ENCODE results near the gene NDUFS5. TPM values are rescaled to one million over a fixed set of nuclear protein-coding genes. Genes with fewer than 3 reads are reported as not detected.
"Not testable (repeated sequence)": the region's sequence is repeated elsewhere in the genome, so short reads cannot be mapped to it uniquely, and the experiment has no call there.

The NDUFS5 gene
- polyA plus RNA-seq, 1 donor from 2014 or later, result 312 TPM

DNA sequence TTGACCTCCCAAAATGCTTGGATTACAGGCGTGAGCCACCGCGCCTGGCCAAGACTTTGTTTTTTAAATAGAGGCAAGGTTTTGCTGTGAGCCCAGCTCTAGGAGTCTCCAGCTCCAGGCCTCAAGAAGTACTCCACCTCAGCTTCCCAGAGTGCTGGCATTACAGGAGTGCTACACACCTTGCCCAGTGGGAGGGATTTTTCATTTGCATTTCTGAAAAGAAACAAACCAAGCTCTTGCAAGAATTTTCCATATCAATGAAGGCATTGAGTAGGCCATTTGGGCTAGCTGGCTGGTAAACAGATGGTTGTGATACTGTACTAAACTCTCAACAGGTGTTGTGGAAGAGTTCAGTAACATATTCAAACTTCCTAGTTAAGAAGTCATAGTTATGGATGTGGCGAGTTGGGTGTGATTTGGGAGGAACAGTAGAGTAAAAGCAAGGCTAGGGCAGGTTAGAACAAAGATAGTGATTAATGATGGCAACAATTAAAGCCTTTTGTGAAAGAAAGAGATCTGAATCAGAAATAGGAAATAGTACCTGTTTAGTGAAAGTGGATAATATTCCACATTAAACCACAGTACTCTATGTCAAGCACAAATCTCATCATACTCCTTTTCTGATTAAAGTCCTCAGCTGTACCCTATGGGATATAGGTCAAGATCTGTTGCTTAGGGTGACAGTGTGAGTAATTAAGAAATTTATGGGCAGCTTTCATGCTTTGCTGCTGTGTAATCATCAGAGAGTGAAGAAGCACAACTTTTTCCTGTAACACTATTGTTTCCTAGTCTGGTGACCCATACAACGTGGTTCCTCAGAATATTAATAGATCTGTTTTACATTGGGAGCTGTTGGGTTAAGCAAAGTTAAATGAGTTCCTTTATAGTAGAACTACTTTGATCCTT, 24.4 kb upstream of the NDUFS5 start:
- Mint-ChIP-seq H3K36me3 (no peaks in the 10 kb centered on the region), H3K27me3 (no peaks in the 10 kb centered on the region), H3K9me3 (no peaks in the 10 kb centered on the region), H3K4me1 (peaks cover 5 to 18% (median 7%) of the 10 kb centered on the region in 3 donors), H3K4me3 (no peak overlapping the region), H3K27ac (peak overlapping the region in 1 of 3 donors; percentile 17)

GRCh38 chr1:39003281-39003680, 22.9 kb upstream of the NDUFS5 start:
- Mint-ChIP-seq H3K4me1 (peaks cover 0 to 5% (median 5%) of the 10 kb centered on the region in 3 donors), H3K4me3 (no peak overlapping the region), H3K27ac (peak overlapping the region in 2 of 3 donors; percentile 4 to 71), H3K27me3 (no peaks in the 10 kb centered on the region), H3K36me3 (no peaks in the 10 kb centered on the region), H3K9me3 (no peaks in the 10 kb centered on the region)

DNA sequence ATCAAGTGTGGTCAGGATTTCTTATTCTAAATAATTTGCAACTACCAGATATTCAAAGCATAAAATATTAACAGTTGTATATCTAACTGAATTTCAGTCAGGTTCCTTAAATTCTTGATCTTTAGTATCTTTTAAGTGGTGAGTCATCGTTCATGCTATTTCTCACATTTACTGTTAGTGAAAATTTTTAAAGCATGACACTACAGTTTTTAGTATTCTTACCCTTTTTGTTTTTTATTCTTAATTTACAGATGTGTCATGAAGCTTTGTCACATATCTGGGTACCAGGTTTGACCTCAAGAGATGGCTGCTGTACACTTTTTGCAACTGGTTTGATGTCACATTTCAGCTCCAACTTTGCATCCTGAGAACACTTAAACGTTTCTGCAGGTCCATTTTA, 22.4 kb upstream of the NDUFS5 start:
- Mint-ChIP-seq H3K4me1 (peaks cover 0 to 5% (median 5%) of the 10 kb centered on the region in 3 donors), H3K4me3 (peak overlapping the region in 1 of 4 donors; percentile 37), H3K27ac (no peak overlapping the region), H3K9me3 (no peaks in the 10 kb centered on the region), H3K27me3 (no peaks in the 10 kb centered on the region), H3K36me3 (no peaks in the 10 kb centered on the region)

- Mint-ChIP-seq H3K36me3 (peaks cover 1% of the 10 kb centered on the region), H3K9me3 (no peaks in the 10 kb centered on the region), H3K27ac (no peak overlapping the region), H3K4me3 (no peak overlapping the region), H3K27me3 (no peaks in the 10 kb centered on the region), H3K4me1 (peaks cover 0 to 2% (median 0%) of the 10 kb centered on the region in 3 donors)
Observed at GRCh38 chr1:39006287-39006686, 19.9 kb upstream of the NDUFS5 start.

DNA sequence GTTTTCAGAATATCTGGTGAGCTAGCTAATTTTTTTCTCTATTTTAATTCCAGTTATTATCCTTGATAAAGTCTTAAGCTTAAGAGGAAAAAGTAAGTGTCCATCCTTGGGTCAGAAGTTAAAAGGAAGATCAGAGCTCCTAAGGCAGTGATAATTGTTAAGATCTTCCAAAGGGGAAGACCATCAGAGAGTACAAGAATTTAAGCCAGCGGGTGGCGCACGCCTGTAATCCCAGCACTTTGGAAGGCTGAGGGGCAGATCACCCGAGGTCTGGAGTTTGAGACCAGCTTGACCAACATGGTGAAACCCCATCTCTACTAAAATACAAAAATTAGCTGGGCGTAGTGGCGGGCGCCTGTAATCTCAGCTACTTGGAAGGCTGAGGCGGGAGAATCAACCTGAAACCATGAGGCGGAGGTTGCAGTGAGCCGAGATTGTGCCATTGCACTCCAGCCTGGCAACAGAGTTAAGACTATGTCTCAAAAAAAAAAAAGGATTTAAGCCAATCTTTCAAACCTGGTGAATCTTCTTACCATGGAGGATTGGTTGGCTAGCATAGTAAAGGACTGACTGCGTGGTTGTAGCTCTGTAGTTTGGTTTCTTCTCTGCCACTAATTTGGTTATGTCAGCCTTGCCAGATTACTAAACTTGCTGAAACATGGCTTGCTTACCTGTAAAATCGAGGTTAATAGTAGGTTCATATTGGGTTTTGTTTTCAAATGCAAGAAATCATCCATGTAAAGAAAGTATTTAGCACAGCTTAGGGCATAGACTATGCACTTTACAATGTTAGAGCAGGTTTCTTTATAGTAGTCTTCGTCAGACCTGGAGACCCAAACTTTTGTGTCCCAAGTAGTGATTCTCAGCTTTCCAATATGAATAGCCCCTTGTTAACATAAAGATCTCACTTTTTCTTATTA, 19.2 kb upstream of the NDUFS5 start:
- H3K9me3 Mint-ChIP-seq, result no peaks in the 10 kb centered on the region
- peaks cover 3% of the 10 kb centered on the region for H3K36me3 Mint-ChIP-seq
- no peak overlapping the region for H3K27ac Mint-ChIP-seq
- no peaks in the 10 kb centered on the region for H3K27me3 Mint-ChIP-seq
- H3K4me1 Mint-ChIP-seq, result peaks cover 0 to 2% (median 0%) of the 10 kb centered on the region in 3 donors
- H3K4me3 Mint-ChIP-seq, result no peak overlapping the region

- Mint-ChIP-seq H3K36me3 (peaks cover 12% of the 10 kb centered on the region), H3K27ac (peak overlapping the region in 1 of 3 donors; percentile 8)
- H3K4me1 Mint-ChIP-seq, H3K4me3 Mint-ChIP-seq, H3K9me3 Mint-ChIP-seq, H3K27me3 Mint-ChIP-seq: not testable (repeated sequence)
Observed at GRCh38 chr1:39014956-39015355, 11.2 kb upstream of the NDUFS5 start.

DNA sequence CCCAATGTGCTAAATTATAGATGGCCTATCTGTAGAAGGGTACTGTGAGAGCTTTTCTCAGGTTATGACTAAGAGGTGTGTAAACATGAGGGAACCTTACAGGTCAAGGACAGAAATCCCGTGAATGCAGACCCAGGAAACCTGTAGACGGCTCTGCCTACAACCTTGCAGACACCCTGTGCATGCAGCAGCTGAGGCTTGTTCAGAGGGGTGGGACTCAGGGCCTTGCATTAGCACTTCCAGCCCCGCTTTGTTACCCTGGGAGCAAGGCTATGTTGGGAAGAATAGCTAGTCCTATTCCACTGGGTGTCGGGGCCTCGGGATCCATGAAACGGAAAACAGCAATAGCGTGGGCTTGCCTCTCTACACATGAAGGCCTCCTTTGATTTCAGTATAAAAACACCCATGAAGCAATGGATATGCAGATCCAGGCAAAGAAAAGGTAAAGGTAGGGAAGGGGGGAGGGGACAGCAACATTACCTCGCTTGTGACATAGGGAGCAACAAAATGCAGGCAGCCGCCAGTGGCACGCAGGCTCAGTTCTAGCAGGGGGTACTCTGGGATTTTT, 9.5 kb upstream of the NDUFS5 start:
- H3K27ac Mint-ChIP-seq, result no peak overlapping the region
- no peak overlapping the region for H3K4me3 Mint-ChIP-seq
- H3K9me3 Mint-ChIP-seq, result no peaks in the 10 kb centered on the region
- peaks cover 12% of the 10 kb centered on the region for H3K36me3 Mint-ChIP-seq
- peaks cover 0 to 2% (median 0%) of the 10 kb centered on the region in 3 donors for H3K4me1 Mint-ChIP-seq
- no peaks in the 10 kb centered on the region for H3K27me3 Mint-ChIP-seq

DNA sequence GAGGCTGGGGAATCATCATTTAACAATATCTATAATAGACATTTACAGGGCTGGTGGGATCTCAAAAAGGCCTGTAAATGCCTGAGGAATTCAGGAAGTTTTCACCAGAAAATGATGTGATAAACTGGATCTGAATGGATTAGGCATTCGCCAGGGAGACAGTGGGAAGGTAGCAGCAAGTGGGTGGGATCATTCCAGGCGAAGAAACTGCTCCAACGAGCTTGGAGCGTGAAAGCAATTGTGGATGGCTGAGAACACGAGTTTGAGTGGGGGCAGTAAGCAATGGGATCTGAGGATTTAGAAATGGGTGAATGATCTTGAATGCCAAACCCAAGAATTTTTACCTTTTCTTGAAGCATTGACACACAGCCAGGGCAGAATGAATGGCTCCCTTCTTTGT, 8.9 kb upstream of the NDUFS5 start:
- Mint-ChIP-seq H3K4me1 (peaks cover 0 to 2% (median 0%) of the 10 kb centered on the region in 3 donors), H3K27me3 (no peaks in the 10 kb centered on the region), H3K9me3 (no peaks in the 10 kb centered on the region), H3K27ac (no peak overlapping the region), H3K4me3 (no peak overlapping the region), H3K36me3 (peaks cover 7% of the 10 kb centered on the region)

DNA sequence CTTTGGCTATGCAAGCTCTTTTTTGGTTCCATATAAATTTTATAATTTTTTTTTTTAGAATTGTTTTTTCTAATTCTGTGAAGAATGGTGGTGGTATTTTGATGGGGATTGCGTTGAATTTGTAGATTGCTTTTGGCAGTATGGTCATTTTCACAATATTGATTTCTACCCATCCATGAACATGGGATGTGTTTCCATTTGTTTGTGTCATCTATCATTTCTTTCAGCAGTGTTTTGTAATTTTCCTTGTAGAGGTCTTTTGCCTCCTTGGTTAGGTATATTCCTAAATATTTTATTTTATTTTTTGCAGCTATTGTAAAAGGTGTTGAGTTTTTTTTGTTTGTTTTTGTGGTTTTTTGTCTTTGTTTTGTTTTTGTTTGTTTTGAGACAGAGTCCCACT, 5.7 kb upstream of the NDUFS5 start:
- H3K4me3 Mint-ChIP-seq, H3K27ac Mint-ChIP-seq, H3K9me3 Mint-ChIP-seq, H3K27me3 Mint-ChIP-seq, H3K4me1 Mint-ChIP-seq, H3K36me3 Mint-ChIP-seq: not testable (repeated sequence)

DNA sequence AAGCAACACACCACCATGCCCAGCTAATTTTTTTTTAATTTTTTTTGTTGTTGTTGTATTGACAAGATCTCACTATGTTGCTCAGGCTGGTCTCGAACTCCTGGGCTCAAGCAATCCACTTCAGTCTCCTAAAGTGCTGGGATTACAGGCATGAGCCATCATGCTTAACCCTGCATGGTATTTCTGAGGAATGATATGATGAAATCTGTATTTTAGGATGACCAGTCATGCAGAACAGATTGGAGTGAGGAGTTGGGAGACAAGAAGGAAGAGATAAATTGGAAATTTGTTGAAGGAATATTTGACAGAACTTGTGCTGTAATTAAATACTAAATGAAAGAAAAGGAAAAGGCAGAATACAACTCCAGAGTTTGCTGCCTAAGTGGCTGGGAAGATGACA, 4.7 kb upstream of the NDUFS5 start:
- Mint-ChIP-seq H3K27me3 (no peaks in the 10 kb centered on the region), H3K36me3 (no peaks in the 10 kb centered on the region), H3K27ac (peak overlapping the region in 1 of 3 donors; percentile 32), H3K4me1 (peaks cover 5 to 6% (median 6%) of the 10 kb centered on the region in 3 donors), H3K9me3 (no peaks in the 10 kb centered on the region), H3K4me3 (peak overlapping the region in 1 of 4 donors; percentile 75)

DNA sequence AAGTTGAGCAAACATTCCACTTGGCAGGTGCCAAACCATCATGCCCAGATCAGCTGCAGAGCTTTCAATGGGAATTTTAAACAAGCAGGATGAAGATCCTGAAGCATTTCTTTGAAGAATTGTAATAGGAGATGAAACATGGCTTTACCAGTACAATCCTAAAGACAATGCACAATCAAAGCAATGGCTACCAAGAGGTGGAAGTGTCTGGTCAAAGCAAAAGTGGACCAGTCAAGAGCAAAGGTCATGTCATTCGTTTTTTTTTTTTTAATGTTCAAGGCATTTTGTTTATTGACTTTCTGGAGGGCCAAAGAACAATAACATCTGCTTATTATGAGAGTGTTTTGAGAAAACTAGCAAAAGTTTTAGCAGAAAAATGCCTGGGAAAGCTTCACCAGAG, 3.0 kb upstream of the NDUFS5 start:
- Mint-ChIP-seq H3K36me3 (no peaks in the 10 kb centered on the region), H3K4me1 (peaks cover 7 to 10% (median 8%) of the 10 kb centered on the region in 3 donors), H3K27me3 (no peaks in the 10 kb centered on the region), H3K27ac (no peak overlapping the region), H3K9me3 (no peaks in the 10 kb centered on the region), H3K4me3 (peak overlapping the region in 1 of 4 donors; percentile 61)

DNA sequence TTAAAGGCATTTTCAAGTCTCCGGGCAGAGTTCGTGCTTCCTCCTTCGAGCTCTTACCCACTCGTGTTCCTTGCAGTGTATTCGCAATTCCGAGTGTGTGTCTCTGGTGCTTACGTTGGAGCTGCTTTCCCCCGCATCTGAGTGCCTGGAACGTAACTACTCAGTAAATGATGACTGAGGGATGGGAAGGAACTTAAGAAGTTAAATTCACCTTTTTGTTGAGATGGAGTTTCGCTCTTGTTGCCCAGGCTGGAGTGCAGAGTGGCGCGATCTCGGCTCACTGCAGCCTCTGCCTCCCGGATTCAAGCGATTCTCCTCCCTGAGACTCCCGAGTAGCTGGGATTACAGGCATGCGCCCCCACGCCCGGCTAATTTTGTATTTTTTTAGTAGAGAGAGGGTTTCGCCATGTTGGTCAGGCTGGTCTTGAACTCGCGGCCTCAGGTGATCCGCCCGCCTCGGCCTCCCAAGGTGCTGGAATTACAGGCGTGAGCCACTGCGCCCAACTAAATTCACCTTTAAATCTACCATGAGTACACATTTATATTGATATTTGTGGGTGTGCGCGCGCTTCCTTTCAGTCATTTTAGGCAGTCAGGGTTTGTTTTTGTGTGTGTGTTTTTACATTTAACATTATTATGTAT, 837 bp downstream of the NDUFS5 start:
- no peaks in the 10 kb centered on the region for H3K27me3 Mint-ChIP-seq
- peaks cover 11 to 17% (median 16%) of the 10 kb centered on the region in 3 donors for H3K4me1 Mint-ChIP-seq
- H3K4me3 Mint-ChIP-seq, result peak overlapping the region; percentile 95 to 100 (median 96)
- H3K9me3 Mint-ChIP-seq, result no peaks in the 10 kb centered on the region
- peaks cover 3% of the 10 kb centered on the region for H3K36me3 Mint-ChIP-seq
- peak overlapping the region; percentile 88 to 100 (median 96) for H3K27ac Mint-ChIP-seq

DNA sequence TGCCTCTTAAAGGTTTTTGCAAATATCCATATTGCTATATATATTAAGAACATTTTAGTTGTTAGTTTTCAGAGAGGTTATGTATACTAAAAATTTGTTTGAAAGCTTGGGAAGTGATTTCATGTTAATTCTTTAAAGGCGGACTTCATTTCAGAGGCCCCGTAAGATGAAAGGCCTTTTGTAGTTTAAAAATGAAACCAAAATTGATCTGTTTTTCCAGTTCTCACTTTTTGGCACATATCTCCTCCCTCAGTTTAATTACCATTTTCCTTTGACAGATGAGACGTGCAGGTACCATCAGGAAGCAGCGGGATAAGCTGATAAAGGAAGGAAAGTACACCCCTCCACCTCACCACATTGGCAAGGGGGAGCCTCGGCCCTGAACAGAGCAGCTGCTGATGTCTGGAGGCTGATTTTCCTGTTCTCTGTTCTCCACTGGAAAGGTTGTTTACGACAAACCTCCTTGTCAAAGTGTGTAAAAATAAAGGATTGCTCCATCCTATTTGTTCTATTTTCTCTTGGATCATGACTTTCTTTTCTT, 8.0 kb downstream of the NDUFS5 start:
- Mint-ChIP-seq H3K4me1 (peaks cover 1 to 7% (median 6%) of the 10 kb centered on the region in 3 donors), H3K36me3 (peaks cover 14% of the 10 kb centered on the region), H3K4me3 (no peak overlapping the region), H3K27me3 (no peaks in the 10 kb centered on the region), H3K27ac (peak overlapping the region in 1 of 3 donors; percentile 46), H3K9me3 (peaks cover 0 to 2% (median 2%) of the 10 kb centered on the region in 3 donors)

GRCh38 chr1:39036678-39037077, 10.5 kb downstream of the NDUFS5 start:
- Mint-ChIP-seq H3K9me3 (peaks cover 0 to 2% (median 2%) of the 10 kb centered on the region in 3 donors), H3K36me3 (peaks cover 14% of the 10 kb centered on the region), H3K4me1 (peaks cover 1 to 6% (median 2%) of the 10 kb centered on the region in 3 donors), H3K27me3 (no peaks in the 10 kb centered on the region), H3K4me3 (no peak overlapping the region), H3K27ac (no peak overlapping the region)

Data from IgD-negative memory B cell (primary cell).